Measurements from ENCODE around the gene SLC44A4.
A peak's percentile ranks its signal among the peaks of the same experiment; 100 is the strongest.
"Not testable (repeated sequence)": the region's sequence is repeated elsewhere in the genome, so short reads cannot be mapped to it uniquely, and the experiment has no call there.

The SLC44A4 gene

GRCh38 chr6:31851980-31852718 is 26.6 kb downstream of the SLC44A4 start:
- DNase-seq: peak; percentile 64

- DNase-seq: no peak
Observed at GRCh38 chr6:31851485-31851832, 27.3 kb downstream of the SLC44A4 start.

GRCh38 chr6:31850765-31851484 is 27.9 kb downstream of the SLC44A4 start:
- no peak for DNase-seq

- DNase-seq: no peak
Observed at GRCh38 chr6:31847276-31847978, 31.4 kb downstream of the SLC44A4 start.

- DNase-seq: no peak
Observed at GRCh38 chr6:31844507-31844906, 34.3 kb downstream of the SLC44A4 start.

GRCh38 chr6:31842053-31842452 is 36.7 kb downstream of the SLC44A4 start:
- no peak for DNase-seq

- DNase-seq: not testable (repeated sequence)
Observed at GRCh38 chr6:31839779-31840126, 39.0 kb downstream of the SLC44A4 start.

GRCh38 chr6:31838968-31839367 is 39.8 kb downstream of the SLC44A4 start:
- no peak for DNase-seq

GRCh38 chr6:31838114-31838553 is 40.7 kb downstream of the SLC44A4 start:
- DNase-seq: not testable (repeated sequence)

GRCh38 chr6:31837369-31838113 is 41.3 kb downstream of the SLC44A4 start:
- no peak for DNase-seq

GRCh38 chr6:31836474-31837368 is 42.1 kb downstream of the SLC44A4 start:
- DNase-seq: no peak

GRCh38 chr6:31836047-31836473 is 42.7 kb downstream of the SLC44A4 start:
- no peak for DNase-seq

- peak; percentile 88 for DNase-seq
Observed at GRCh38 chr6:31834367-31835250, 44.2 kb downstream of the SLC44A4 start.

GRCh38 chr6:31831350-31832215 is 47.2 kb downstream of the SLC44A4 start:
- no peak for DNase-seq

GRCh38 chr6:31830886-31831335 is 47.9 kb downstream of the SLC44A4 start:
- DNase-seq: no peak

- DNase-seq: no peak
Observed at GRCh38 chr6:31829633-31830283, 49.0 kb downstream of the SLC44A4 start.

- peak; percentile 100 for DNase-seq
Observed at GRCh38 chr6:31827286-31828079, 51.3 kb downstream of the SLC44A4 start, which contains the start of gene HSPA1B. Gene HSPA1B, plus strand, starts transcription at chr6:31827738. Its CDS starts 213 bp downstream, at chr6:31827951.

- DNase-seq: no peak
Observed at GRCh38 chr6:31826793-31827285, 52.0 kb downstream of the SLC44A4 start.
